GM12891 (cell line): ENCODE results near the gene RPS24.

Experiments
- POLR2A ChIP-seq: IDR thresholded peaks from 2 replicates; pipeline ENCODE4 v1.6.1; 2011; ENCODE audit warnings: low read depth, low read length, control low read depth
- SPI1 ChIP-seq: IDR thresholded peaks from 2 replicates; pipeline ENCODE4 v1.6.1; 2011; ENCODE audit warnings: low read depth, low read length, control low read depth
- TAF1 ChIP-seq: IDR thresholded peaks from 2 replicates; pipeline ENCODE4 v1.6.1; 2011; ENCODE audit warnings: low read depth, low read length, control low read depth

DNA sequence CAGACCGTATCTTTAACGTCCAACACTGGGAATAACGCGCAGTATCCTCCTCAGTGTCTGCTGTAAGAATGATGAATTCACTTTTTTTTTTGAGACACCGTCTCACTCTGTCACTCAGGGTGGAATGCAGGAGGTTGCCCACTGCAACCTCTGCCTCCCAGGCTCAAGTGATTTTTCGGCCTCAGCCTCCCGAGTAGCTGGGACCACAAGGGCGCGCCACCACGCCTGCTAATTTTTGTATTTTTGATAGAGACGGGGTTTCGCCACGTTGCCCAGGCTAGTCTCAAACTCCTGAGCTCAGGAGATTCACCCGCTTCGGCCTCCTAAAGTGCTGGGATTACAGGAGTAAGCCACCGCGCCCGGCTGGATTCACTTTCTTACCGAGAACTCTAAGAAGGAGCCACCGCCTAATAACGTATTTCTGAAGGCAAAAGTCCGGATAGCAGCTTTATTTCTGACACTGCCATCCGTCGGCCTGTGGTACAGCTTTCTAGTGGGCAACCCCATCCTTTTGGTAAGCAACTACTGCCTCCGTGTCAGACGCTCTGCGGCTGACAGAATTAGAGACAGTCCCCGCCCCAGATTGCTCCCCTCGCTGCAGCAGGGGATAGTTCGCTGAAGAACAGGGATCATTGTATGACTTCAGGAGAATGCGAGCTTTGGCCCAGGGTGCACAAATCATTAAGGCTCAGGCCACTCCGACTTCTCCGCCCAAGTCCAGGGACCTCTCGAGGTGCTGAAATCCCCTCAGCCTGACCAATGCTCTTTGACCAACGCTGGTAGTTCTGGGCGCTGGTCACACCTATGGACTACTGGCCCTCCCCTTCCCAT, 5.0 kb upstream of the RPS24 start:
- TF ChIP-seq POLR2A: no peak
- no peak for TF ChIP-seq TAF1
- no peak for TF ChIP-seq SPI1
